Measurements from ENCODE around the gene SLC35G3. TPM values are rescaled to one million over a fixed set of nuclear protein-coding genes. Genes with fewer than 3 reads are reported as not detected.
A peak's percentile ranks its signal among the peaks of the same experiment; 100 is the strongest.
"Not testable (repeated sequence)": the region's sequence is repeated elsewhere in the genome, so short reads cannot be mapped to it uniquely, and the experiment has no call there.

Gene SLC35G3
- not detected for total RNA-seq

- not testable (repeated sequence) for ATAC-seq (replicated peaks); H3K9me3 Mint-ChIP-seq; H3K4me3 Mint-ChIP-seq; H3K36me3 Mint-ChIP-seq (ENCODE audit: low read depth); H3K27me3 Mint-ChIP-seq; H3K4me1 Mint-ChIP-seq
- peak within 1 kb of the TSS; percentile 25 for H3K27ac Mint-ChIP-seq
These were observed at the start of gene SLC35G3 for GRCh38 chr17:35194001-35194400. Gene SLC35G3, minus strand, starts transcription at chr17:35194393. Its CDS starts 86 bp downstream, at chr17:35194307.

GRCh38 chr17:35243561-35244340 is 49.6 kb upstream of the SLC35G3 start:
- Mint-ChIP-seq H3K9me3 (no peaks in the 10 kb centered on the region), H3K27ac (peak overlapping the region; percentile 92), H3K27me3 (no peaks in the 10 kb centered on the region), H3K36me3 (ENCODE audit: low read depth) (peaks cover 50% of the 10 kb centered on the region), H3K4me1 (peaks cover 53% of the 10 kb centered on the region), H3K4me3 (peak overlapping the region; percentile 90)
- ATAC-seq (replicated peaks): peak; percentile 43

DNA sequence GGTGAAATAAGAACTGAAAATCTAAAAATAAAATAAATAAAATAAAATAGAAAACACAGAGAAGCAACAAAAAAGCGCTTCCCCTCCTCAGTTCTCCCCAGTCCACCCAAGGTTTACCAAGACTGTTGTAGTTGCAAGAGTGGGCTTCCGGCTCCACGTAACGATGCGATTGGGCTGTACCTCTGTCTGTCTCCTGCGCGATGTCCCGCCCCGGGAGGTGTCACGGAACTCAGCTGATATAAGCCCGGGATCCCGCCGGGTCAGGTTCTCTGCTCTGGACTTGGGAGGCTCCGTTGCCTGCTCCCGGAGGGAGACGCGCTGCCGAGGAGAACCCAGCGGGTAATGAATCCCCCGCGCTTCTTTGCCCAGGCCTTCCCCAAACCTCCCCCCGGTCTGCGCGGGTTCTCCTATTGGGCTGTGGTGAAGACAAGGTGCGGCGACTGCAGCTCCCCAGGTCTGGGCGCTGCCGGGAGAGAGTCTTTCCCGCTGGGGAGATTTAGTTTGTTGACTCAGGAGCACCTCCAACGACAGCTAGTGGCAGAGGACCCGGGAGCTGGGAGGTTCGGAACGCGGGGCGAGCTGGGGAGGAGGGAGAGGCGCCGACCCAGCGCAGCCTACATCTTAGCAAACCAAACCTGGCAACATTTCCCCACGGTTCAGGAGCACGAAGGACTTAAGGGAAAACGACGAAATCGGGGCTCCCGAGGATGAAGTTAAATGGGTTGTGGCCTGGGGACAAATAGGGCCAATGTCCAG is 48.8 kb upstream of the SLC35G3 start, which contains the start of gene SLFN5:
SLFN5 (plus strand) TSS at position 268 of the 756 bp plus-strand sequence. CDS start 15,619 bp downstream, outside the sequence.
- peaks cover 58% of the 10 kb centered on the region for H3K4me1 Mint-ChIP-seq
- H3K4me3 Mint-ChIP-seq: peak within 1 kb of the TSS; percentile 90
- H3K27ac Mint-ChIP-seq: peak within 1 kb of the TSS; percentile 92
- peaks cover 43% of the 10 kb centered on the region for H3K36me3 Mint-ChIP-seq (ENCODE audit: low read depth)
- H3K27me3 Mint-ChIP-seq: no peaks in the 10 kb centered on the region
- peak; percentile 72 for ATAC-seq (replicated peaks)
- H3K9me3 Mint-ChIP-seq: no peaks in the 10 kb centered on the region

DNA sequence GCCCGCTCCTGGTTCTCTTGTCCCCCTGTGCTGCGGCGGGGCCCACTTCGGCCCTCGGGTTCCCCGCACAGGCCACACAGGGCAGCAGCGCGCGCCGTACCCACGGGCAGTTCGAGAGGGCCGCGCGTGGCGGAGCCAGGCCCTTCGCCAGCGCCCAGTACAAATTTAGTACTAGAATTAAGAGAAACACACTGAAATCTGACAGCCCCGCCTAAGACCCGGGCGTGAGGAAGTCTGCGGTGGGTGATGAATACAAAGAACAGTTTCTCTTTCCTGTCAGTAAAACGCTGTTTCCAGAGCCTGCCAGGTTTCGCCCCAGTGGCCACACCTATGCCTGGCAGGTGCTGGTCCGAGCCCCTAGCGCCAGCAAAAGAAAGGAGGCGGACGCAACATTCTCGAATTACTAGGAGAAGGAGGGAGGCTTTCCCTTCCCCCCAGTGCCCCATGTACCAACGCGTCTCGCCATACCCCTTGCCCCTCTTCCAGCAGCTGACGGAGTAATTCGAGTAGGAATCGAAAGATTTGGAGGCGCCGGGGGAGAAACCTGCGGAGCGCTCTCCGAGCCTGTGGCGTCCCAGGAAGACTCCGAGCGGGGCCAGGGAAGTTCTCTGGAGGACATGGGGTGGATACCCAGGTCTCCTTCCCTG is 48.1 kb upstream of the SLC35G3 start:
- no peaks in the 10 kb centered on the region for H3K9me3 Mint-ChIP-seq
- peak; percentile 62 for ATAC-seq (replicated peaks)
- H3K27me3 Mint-ChIP-seq: no peaks in the 10 kb centered on the region
- peaks cover 36% of the 10 kb centered on the region for H3K36me3 Mint-ChIP-seq (ENCODE audit: low read depth)
- peaks cover 59% of the 10 kb centered on the region for H3K4me1 Mint-ChIP-seq
- H3K27ac Mint-ChIP-seq: peak overlapping the region; percentile 92
- peak overlapping the region; percentile 90 for H3K4me3 Mint-ChIP-seq

GRCh38 chr17:35241520-35241919 is 47.3 kb upstream of the SLC35G3 start:
- no peaks in the 10 kb centered on the region for H3K27me3 Mint-ChIP-seq
- H3K4me1 Mint-ChIP-seq: peaks cover 62% of the 10 kb centered on the region
- peak overlapping the region; percentile 92 for H3K27ac Mint-ChIP-seq
- no peaks in the 10 kb centered on the region for H3K9me3 Mint-ChIP-seq
- H3K36me3 Mint-ChIP-seq (ENCODE audit: low read depth): peaks cover 30% of the 10 kb centered on the region
- H3K4me3 Mint-ChIP-seq: peak overlapping the region; percentile 90
- ATAC-seq (replicated peaks): no peak

- Mint-ChIP-seq H3K27me3 (no peaks in the 10 kb centered on the region), H3K36me3 (ENCODE audit: low read depth) (peaks cover 30% of the 10 kb centered on the region), H3K9me3 (no peaks in the 10 kb centered on the region), H3K27ac (peak overlapping the region; percentile 92), H3K4me3 (peak overlapping the region; percentile 90), H3K4me1 (peaks cover 65% of the 10 kb centered on the region)
- no peak for ATAC-seq (replicated peaks)
These were observed 46.7 kb upstream of the SLC35G3 start for GRCh38 chr17:35240861-35241260.

DNA sequence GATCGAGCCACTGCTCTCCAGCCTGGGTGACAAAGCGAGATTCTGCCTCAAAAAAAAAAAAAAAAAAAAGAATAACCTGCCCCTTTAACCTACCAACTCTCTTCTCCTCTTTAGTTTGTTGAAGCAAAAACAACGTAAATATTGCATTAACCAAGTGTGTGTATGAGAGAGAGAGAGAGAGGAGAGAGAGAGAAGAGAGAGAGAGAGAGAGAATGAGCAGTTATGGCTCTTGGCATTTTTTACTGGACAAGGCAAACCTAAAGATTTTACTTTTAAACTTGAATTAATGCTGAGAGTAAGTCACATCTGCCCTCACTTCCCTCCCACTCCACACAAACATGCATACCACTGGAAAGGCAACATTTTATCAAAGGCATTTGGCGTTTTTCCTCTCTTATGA is 45.6 kb upstream of the SLC35G3 start:
- peak overlapping the region; percentile 33 for H3K27ac Mint-ChIP-seq

DNA sequence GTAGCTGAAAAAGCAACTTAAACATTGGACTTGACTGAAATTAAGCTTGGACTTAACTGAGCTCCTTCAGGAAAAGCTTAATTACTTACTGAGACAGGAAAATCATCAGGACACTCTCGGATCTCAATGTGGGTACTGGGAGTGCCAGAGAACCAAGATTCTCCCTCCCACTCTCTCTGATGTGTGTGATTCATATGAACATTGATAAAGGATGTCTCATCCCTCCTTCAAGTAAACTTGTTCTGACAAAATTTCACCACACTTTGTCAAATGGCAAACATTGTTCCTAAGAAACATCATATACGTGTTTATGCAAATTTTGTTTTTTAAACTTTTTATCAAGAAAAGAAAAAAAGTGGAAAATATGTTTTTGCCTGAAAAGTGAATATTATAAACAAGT is 44.6 kb upstream of the SLC35G3 start:
- Mint-ChIP-seq H3K4me1 (peaks cover 50% of the 10 kb centered on the region), H3K36me3 (ENCODE audit: low read depth) (peaks cover 15% of the 10 kb centered on the region), H3K27ac (peak overlapping the region; percentile 65), H3K27me3 (no peaks in the 10 kb centered on the region), H3K4me3 (peak overlapping the region; percentile 90), H3K9me3 (no peaks in the 10 kb centered on the region)
- ATAC-seq (replicated peaks): peak; percentile 30

More for the DNA sequence above, 45.6 kb upstream of the SLC35G3 start:
- ATAC-seq (replicated peaks): no peak
- Mint-ChIP-seq H3K4me1 (peaks cover 60% of the 10 kb centered on the region), H3K27me3 (no peaks in the 10 kb centered on the region), H3K36me3 (ENCODE audit: low read depth) (peaks cover 25% of the 10 kb centered on the region), H3K4me3 (peak overlapping the region; percentile 90), H3K9me3 (no peaks in the 10 kb centered on the region)

DNA sequence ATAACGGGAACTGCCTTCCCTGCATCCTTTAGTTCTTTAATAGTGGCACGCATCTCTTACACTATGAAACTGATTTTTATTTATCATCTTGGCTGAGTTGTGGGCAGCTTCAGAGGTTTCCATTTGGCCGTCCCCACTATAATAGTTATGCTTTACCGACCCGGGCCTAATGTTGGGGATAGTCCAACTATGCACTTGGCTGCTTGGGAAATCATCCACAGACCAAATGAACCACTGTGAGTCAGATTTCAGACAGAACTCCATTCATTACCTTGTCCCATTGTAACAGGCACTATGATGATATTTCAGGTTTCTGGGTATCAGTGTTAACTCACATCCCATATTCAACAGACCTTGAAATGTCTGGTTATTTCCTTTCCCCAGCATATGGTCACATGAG is 42.6 kb upstream of the SLC35G3 start:
- H3K36me3 Mint-ChIP-seq (ENCODE audit: low read depth): peaks cover 6% of the 10 kb centered on the region
- no peaks in the 10 kb centered on the region for H3K9me3 Mint-ChIP-seq
- H3K4me3 Mint-ChIP-seq: no peak overlapping the region
- no peaks in the 10 kb centered on the region for H3K27me3 Mint-ChIP-seq
- ATAC-seq (replicated peaks): no peak
- H3K4me1 Mint-ChIP-seq: peaks cover 46% of the 10 kb centered on the region
- no peak overlapping the region for H3K27ac Mint-ChIP-seq

DNA sequence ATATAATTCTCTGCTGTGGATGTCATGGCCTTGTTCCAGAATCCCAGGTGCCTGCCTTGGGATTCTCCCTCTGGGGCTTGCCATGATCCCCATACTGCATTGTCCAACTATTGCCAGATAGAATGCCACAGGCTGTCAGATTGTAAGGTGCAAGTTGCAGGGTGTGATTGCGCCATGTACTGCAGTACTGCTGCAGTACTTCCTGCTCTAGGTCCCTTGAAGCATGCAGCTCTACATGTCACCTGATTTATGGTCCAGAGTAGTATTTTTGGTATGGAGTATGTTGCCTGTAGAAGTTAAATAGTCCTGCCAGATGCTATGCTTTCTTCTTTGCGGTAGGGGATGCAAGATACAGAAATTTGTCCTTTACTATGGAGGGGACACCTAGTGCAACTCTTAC is 41.7 kb upstream of the SLC35G3 start:
- H3K27me3 Mint-ChIP-seq: no peaks in the 10 kb centered on the region
- no peaks in the 10 kb centered on the region for H3K9me3 Mint-ChIP-seq
- H3K27ac Mint-ChIP-seq: no peak overlapping the region
- H3K4me1 Mint-ChIP-seq: peaks cover 41% of the 10 kb centered on the region
- H3K36me3 Mint-ChIP-seq (ENCODE audit: low read depth): no peaks in the 10 kb centered on the region
- H3K4me3 Mint-ChIP-seq: no peak overlapping the region
- ATAC-seq (replicated peaks): no peak

DNA sequence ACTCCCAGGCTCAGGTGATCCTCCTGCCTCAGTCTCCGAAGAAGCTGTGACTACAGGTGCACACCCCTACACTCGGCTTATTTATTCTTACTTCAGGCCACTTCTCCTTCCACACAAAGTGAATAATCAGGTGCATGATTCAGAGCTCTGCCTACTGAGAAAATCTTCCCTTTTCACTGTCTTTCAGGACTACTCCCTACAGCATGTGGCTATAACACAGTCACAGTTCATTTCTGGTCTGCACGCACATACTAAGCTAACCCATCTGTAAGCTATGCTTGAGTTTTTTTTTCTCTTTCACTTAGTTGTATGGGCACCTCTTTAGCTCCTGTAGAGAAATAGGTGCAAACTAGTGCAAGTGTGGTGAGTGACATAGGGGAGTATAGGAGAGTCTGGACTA is 41.1 kb upstream of the SLC35G3 start:
- H3K4me1 Mint-ChIP-seq: peaks cover 39% of the 10 kb centered on the region
- no peaks in the 10 kb centered on the region for H3K27me3 Mint-ChIP-seq
- H3K4me3 Mint-ChIP-seq: no peak overlapping the region
- H3K36me3 Mint-ChIP-seq (ENCODE audit: low read depth): no peaks in the 10 kb centered on the region
- no peak for ATAC-seq (replicated peaks)
- H3K9me3 Mint-ChIP-seq: no peaks in the 10 kb centered on the region
- no peak overlapping the region for H3K27ac Mint-ChIP-seq

DNA sequence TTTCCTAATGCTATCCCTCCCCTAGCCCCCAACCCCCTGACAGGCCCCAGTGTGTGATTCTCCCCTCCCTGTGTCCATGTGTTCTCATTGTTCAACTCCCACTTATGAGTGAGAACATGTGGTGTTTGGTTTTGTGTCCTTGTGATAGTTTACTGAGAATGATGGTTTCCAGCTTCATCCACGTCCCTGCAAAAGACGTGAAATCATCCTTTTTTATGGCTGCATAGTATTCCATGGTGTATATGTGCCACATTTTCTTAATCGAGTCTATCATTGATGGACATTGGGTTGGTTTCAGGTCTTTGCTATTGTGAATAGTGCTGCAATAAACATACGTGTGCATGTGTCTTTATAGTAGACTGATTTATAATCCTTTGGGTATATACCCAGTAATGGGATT is 40.1 kb upstream of the SLC35G3 start:
- not testable (repeated sequence) for H3K27me3 Mint-ChIP-seq; H3K9me3 Mint-ChIP-seq; H3K27ac Mint-ChIP-seq; H3K36me3 Mint-ChIP-seq (ENCODE audit: low read depth); ATAC-seq (replicated peaks); H3K4me3 Mint-ChIP-seq
- peaks cover 33% of the 10 kb centered on the region for H3K4me1 Mint-ChIP-seq

DNA sequence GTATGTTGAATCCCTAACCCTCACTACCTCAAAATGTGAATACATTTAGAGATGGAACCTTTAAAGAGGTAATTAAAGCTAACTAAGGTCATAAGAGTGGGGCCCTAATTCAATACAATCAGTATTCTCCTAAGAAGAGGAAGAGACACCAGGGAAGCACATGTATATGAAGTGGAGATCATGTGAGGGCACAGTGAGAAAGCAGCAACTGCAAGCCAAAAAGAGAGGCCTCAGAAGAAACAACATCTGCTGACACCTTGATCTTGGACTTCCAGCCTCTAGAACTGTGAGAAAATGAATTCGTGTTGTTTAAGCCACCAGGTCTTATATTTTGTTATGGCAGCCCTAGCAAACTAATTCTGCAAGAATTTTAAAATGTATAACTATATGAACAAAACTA is 35.4 kb upstream of the SLC35G3 start:
- ATAC-seq (replicated peaks): no peak
- Mint-ChIP-seq H3K4me1 (peaks cover 8% of the 10 kb centered on the region), H3K36me3 (ENCODE audit: low read depth) (no peaks in the 10 kb centered on the region), H3K27me3 (no peaks in the 10 kb centered on the region), H3K4me3 (no peak overlapping the region), H3K27ac (no peak overlapping the region), H3K9me3 (peaks cover under 1% of the 10 kb centered on the region)

DNA sequence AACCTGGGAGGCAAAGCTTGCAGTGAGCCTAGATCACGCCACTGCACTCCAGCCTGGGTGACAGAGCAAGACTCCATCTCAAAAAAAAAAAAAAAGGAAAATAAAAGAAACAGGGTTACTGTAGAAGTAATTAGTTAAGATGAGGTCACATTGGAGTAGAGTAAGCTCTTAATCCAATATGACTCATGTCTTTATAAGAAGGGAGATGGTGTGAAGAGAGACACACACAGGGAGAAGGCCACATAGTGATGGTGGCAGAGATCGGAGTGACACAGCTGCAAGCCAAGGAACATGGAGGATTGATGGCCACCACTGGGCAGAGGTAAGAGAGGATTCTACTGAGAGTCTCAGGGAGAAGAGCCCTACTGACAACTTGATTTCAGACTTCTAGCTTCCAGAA is 33.4 kb upstream of the SLC35G3 start:
- H3K4me3 Mint-ChIP-seq: no peak overlapping the region
- peaks cover 5% of the 10 kb centered on the region for H3K9me3 Mint-ChIP-seq
- no peaks in the 10 kb centered on the region for H3K36me3 Mint-ChIP-seq (ENCODE audit: low read depth)
- H3K4me1 Mint-ChIP-seq: peaks cover 11% of the 10 kb centered on the region
- no peaks in the 10 kb centered on the region for H3K27me3 Mint-ChIP-seq
- ATAC-seq (replicated peaks): no peak
- no peak overlapping the region for H3K27ac Mint-ChIP-seq
